K562 (cell line): ENCODE measurements around the gene PLP2. TPM values are rescaled to one million over a fixed set of nuclear protein-coding genes. Genes with fewer than 3 reads are reported as not detected.

Experiments used
- ATAC-seq: fragments of 200-7000 bp; cut with Tn5 transposase; 3 replicates; pipeline ENCODE4 v1.9.1; 2020; ENCODE audit warnings: moderate library complexity
- BruUV-seq: library from RNA; stranded (reverse); fragments of 400-500 nt; replicated peaks from 2 replicates; lab custom pipeline; 2021; lab: Mats Ljungman, UMichigan
- CTCF ChIA-PET: fragments of 300-600 bp; formaldehyde crosslinking; extraction: SDS; loops from one replicate; lab custom pipeline; 2021; ENCODE audit warnings: low intra/inter-chr PET ratio; lab: Yijun Ruan, JAX
- POLR2A ChIA-PET: fragments of 300-600, 350-650 bp; sonication (Branson Sonifier 250); formaldehyde crosslinking; extraction: SDS; loops from one replicate; lab custom pipeline; 2021; ENCODE audit warnings: antibody characterized with exemption, inconsistent platforms; lab: Yijun Ruan, JAX
- DNase-seq, 4 experiments: peaks; one replicate each; pipeline versions ENCODE4 v3.0.0 to v3.0.0-alpha.2; 2011 to 2018; ENCODE audit warnings: low spot score in 3 of 4, mixed read lengths in 3 of 4; ENCODE audit errors: extremely low read depth in 1 of 4
- FAIRE-seq: peaks from 2 replicates; lab custom pipeline; 2011; peaks lifted over from hg19 to GRCh38; lab: Jason Lieb, UNC
- H2AFZ ChIP-seq: 2 replicates; pipeline ENCODE4 v1.6.0; 2011; ENCODE audit warnings: low read depth, low read length, control low read depth, inconsistent platforms
- H3K27ac ChIP-seq: fragments of 200-600 bp; 3 replicates; pipeline ENCODE4 v1.8.0; 2011; ENCODE audit warnings: low read depth, mild to moderate bottlenecking, control low read depth, inconsistent platforms, low read length, moderate library complexity, mixed read lengths; ENCODE audit errors: extremely low read depth
- H3K27me3 ChIP-seq, 2 experiments: fragments of 300-600 bp in 1 of 2; 2 replicates in 1 of 2; 3 replicates in 1 of 2; pipeline versions ENCODE4 v1.6.0 to v1.8.0; 2011; ENCODE audit warnings: inconsistent platforms in 2 of 2, low read length in 2 of 2, mild to moderate bottlenecking in 1 of 2, mixed read lengths in 1 of 2, moderate library complexity in 1 of 2; ENCODE audit not compliant: control insufficient read depth in 2 of 2, insufficient read depth in 2 of 2
- H3K36me3 ChIP-seq: fragments of 300-600 bp; 3 replicates; pipeline ENCODE4 v1.8.0; 2011; ENCODE audit warnings: mild to moderate bottlenecking, low read length, inconsistent platforms; ENCODE audit not compliant: control insufficient read depth, insufficient read depth
- H3K4me1 ChIP-seq, 2 experiments: fragments of 200-600 bp in 1 of 2; replicated peaks in 1 of 2; 2 replicates in 1 of 2; 3 replicates in 1 of 2; pipeline versions ENCODE4 v1.5.1 to v1.8.0; 2011; ENCODE audit warnings: inconsistent platforms in 2 of 2, low read length in 2 of 2, mild to moderate bottlenecking in 1 of 2, mixed read lengths in 1 of 2, moderate library complexity in 1 of 2; ENCODE audit not compliant: control insufficient read depth in 2 of 2, insufficient read depth in 2 of 2
- H3K4me2 ChIP-seq: 2 replicates; pipeline ENCODE4 v1.6.1; 2011; ENCODE audit warnings: low read length, control low read depth, inconsistent platforms, mixed read lengths; ENCODE audit not compliant: insufficient read depth
- H3K4me3 ChIP-seq: fragments of 200-600 bp; sonication (generic), shearing (Covaris generic); 2 replicates; pipeline ENCODE4 v1.5.1; 2016; ENCODE audit warnings: control low read depth, inconsistent platforms
- H3K79me2 ChIP-seq: fragments of 200-600 bp; 3 replicates; pipeline ENCODE4 v1.8.0; 2011; ENCODE audit warnings: low read length, inconsistent platforms; ENCODE audit not compliant: control insufficient read depth, insufficient read depth
- H3K9ac ChIP-seq, 2 experiments: 2 replicates each; pipeline versions ENCODE4 v1.6.0 to v1.6.1; 2011; ENCODE audit warnings: low read depth in 2 of 2, low read length in 2 of 2, control low read depth in 1 of 2, inconsistent platforms in 1 of 2, mild to moderate bottlenecking in 1 of 2, mixed read lengths in 1 of 2; ENCODE audit not compliant: insufficient read depth in 1 of 2
- H3K9me1 ChIP-seq: one replicate; pipeline ENCODE4 v1.6.0; 2011; ENCODE audit warnings: inconsistent platforms, mild to moderate bottlenecking, low read length, moderate library complexity; ENCODE audit not compliant: control insufficient read depth, insufficient read depth
- H3K9me3 ChIP-seq: replicated peaks from 2 replicates; pipeline ENCODE4 v1.5.1; 2011; ENCODE audit warnings: low read depth, low read length, inconsistent platforms; ENCODE audit not compliant: control insufficient read depth, insufficient read depth
- H4K20me1 ChIP-seq: replicated peaks from 2 replicates; pipeline ENCODE4 v1.6.1; 2011; ENCODE audit warnings: low read length, inconsistent platforms, mixed read lengths; ENCODE audit not compliant: control insufficient read depth, insufficient read depth
- CBX1 ChIP-seq: sonication (generic); IDR thresholded peaks from 2 replicates; pipeline ENCODE4 v1.6.1; 2016; ENCODE audit warnings: antibody characterized with exemption, low read depth, mild to moderate bottlenecking
- ESRRA ChIP-seq: fragments of 450-650 bp; IDR thresholded peaks from 2 replicates; pipeline ENCODE4 v1.6.1; 2014; ENCODE audit warnings: low read depth, mild to moderate bottlenecking, moderate library complexity, borderline replicate concordance
- FOXK2 ChIP-seq, 2 experiments: fragments of 450-650 bp; IDR thresholded peaks in 1 of 2; conservative IDR thresholded peaks in 1 of 2; 2 replicates each; pipeline ENCODE4 v1.6.1; 2016; ENCODE audit warnings: low read depth in 2 of 2, mild to moderate bottlenecking in 1 of 2
- HMBOX1 ChIP-seq: sonication (generic); IDR thresholded peaks from 2 replicates; pipeline ENCODE4 v1.6.1; 2016
- MCM2 ChIP-seq: fragments of 450-650 bp; IDR thresholded peaks from 2 replicates; pipeline ENCODE4 v1.6.1; 2017; ENCODE audit warnings: low read depth, mild to moderate bottlenecking
- MCM3 ChIP-seq: fragments of 450-650 bp; IDR thresholded peaks from 2 replicates; pipeline ENCODE4 v1.6.1; 2016
- MYNN ChIP-seq, 2 experiments: sonication (generic); formaldehyde crosslinking in 1 of 2; IDR thresholded peaks; 2 replicates each; pipeline versions ENCODE4 v1.5.0 to v1.6.1; 2016 to 2020; ENCODE audit warnings: antibody characterized with exemption in 1 of 2, missing genetic modification reagents in 1 of 2
- NFIX ChIP-seq: fragments of 250-450 bp; sonication (Bioruptor Pico); IDR thresholded peaks from 2 replicates; pipeline ENCODE4 v1.4.0; 2020; ENCODE audit warnings: low read depth, mild to moderate bottlenecking, moderate library complexity
- NR1H2 ChIP-seq: sonication (generic); formaldehyde crosslinking; IDR thresholded peaks from 2 replicates; pipeline ENCODE4 v1.4.0; 2020; ENCODE audit warnings: mild to moderate bottlenecking, missing genetic modification reagents
- NUFIP1 ChIP-seq: fragments of 450-650 bp; IDR thresholded peaks from 2 replicates; pipeline ENCODE4 v1.6.1; 2018; ENCODE audit not compliant: partially characterized antibody
- PHB2 ChIP-seq: fragments of 450-650 bp; IDR thresholded peaks from 2 replicates; pipeline ENCODE4 v1.6.1; 2017; ENCODE audit warnings: low read depth
- TAF7 ChIP-seq: fragments of 450-650 bp; IDR thresholded peaks from 2 replicates; pipeline ENCODE4 v1.6.1; 2016; ENCODE audit warnings: missing genetic modification characterization, missing compliant biosample characterization
- TCF3 ChIP-seq: sonication (generic); formaldehyde crosslinking; IDR thresholded peaks from 2 replicates; pipeline ENCODE4 v1.4.0; 2020; ENCODE audit warnings: mild to moderate bottlenecking, missing genetic modification reagents
- TFE3 ChIP-seq: fragments of 450-650 bp; formaldehyde crosslinking; IDR thresholded peaks from 2 replicates; pipeline ENCODE4 v1.4.0; 2020; ENCODE audit warnings: mild to moderate bottlenecking, mixed read lengths
- XRCC3 ChIP-seq: fragments of 450-650 bp; IDR thresholded peaks from 2 replicates; pipeline ENCODE4 v1.6.1; 2017; ENCODE audit warnings: mild to moderate bottlenecking, moderate library complexity
- ZNF121 ChIP-seq: sonication (generic); formaldehyde crosslinking; conservative IDR thresholded peaks from 2 replicates; pipeline ENCODE4 v1.8.0; 2022; ENCODE audit warnings: missing genetic modification reagents
- ZNF316 ChIP-seq: fragments of 450-650 bp; IDR thresholded peaks from 2 replicates; pipeline ENCODE4 v1.6.1; 2016
- WGBS: fragments of 100-300 bp; shearing (Covaris generic); methylation state at CpG from one replicate; pipeline ENCODE4 v1.1.6; 2016; ENCODE audit warnings: low coverage, mixed read lengths; ENCODE audit not compliant: insufficient coverage; ENCODE audit errors: missing lambda C conversion rate; 5-methylcytosine and 5-hydroxymethylcytosine counted together
- in situ Hi-C: fragments of 300-500 bp; cut with MboI; formaldehyde crosslinking; loops from 4 replicates; pipeline ENCODE4 v1.15.0; 2018; ENCODE audit warnings: inconsistent platforms, mixed read lengths
- intact Hi-C: fragments of 100-400 bp; cut with micrococcal nuclease; formaldehyde crosslinking; loops from 2 replicates; pipeline ENCODE4 v1.14.2; 2022
- polyA plus RNA-seq, 8 experiments: library from polyadenylated mRNA; depleted of rRNA in 4 of 8; stranded (reverse) in 5 of 8; unstranded in 3 of 8; fragments of >200 nt; fragmentation: Nextera tagmentation in 2 of 8; fragmentation: Illumina TruSeq in 1 of 8; extraction: Ambion mirVana in 2 of 8; extraction: Trizol in 1 of 8; gene quantifications; 2 replicates each; pipeline versions ENCODE4 v1.2.1 to v1.2.3, GENCODE V29; 2011 to 2014; ENCODE audit warnings: inconsistent platforms in 1 of 8, missing spikeins in 1 of 8
- total RNA-seq, 7 experiments: library from RNA; depleted of rRNA in 6 of 7; stranded (reverse); fragments of >200 nt in 6 of 7; fragmentation: Illumina TruSeq in 2 of 7; extraction: Trizol in 2 of 7; gene quantifications; 2 replicates each; pipeline versions ENCODE4 v1.2.1 to v1.2.3, GENCODE V29; 2011 to 2021; ENCODE audit warnings: low replicate concordance in 1 of 7
- TF ChIP-seq, protein P1 (sequence below): sonication (generic); formaldehyde crosslinking; IDR thresholded peaks from 2 replicates; pipeline ENCODE4 v1.9.0; 2022; ENCODE audit warnings: mild to moderate bottlenecking, missing genetic modification reagents
- TF ChIP-seq, protein P2 (sequence below): fragments of 250-450 bp; sonication (Bioruptor Pico); IDR thresholded peaks from 2 replicates; pipeline ENCODE4 v1.8.0; 2022; ENCODE audit warnings: inconsistent platforms

Gene PLP2
- total and polyA plus RNA-seq, 9 of the 15 experiments (the other 6 are each of a cell fraction or from before 2014, with no cell fraction given) = 34.7 to 236 (median 112) TPM

- Histone ChIP-seq H3K36me3 (no peaks in the 10 kb centered on the region), H3K79me2 (no peaks in the 10 kb centered on the region), H3K4me1 (peaks cover 6 to 22% of the 10 kb centered on the region in 2 experiments; a peak in 4 of 5 replicates), H3K9me3 (no peaks in the 10 kb centered on the region), H4K20me1 (no peaks in the 10 kb centered on the region), H3K27me3 (no peaks in the 10 kb centered on the region), H3K4me2 (no peak overlapping the region), H3K27ac (no peak overlapping the region), H2AFZ (no peak overlapping the region), H3K9me1 (no peaks in the 10 kb centered on the region), H3K9ac (no peak overlapping the region), H3K4me3 (no peak overlapping the region)
- WGBS = 8% methylated on average over 3 of the region's 3 CpGs
- ChIA-PET POLR2A (no interaction called here), CTCF (no interaction called here)
- no peak for ATAC-seq
- BruUV-seq = no TSS peak
- TF ChIP-seq CBX1 (no peak), TFE3 (CRISPR knock-in tag) (no peak), HMBOX1 (no peak), FOXK2 (conservative IDR thresholded peaks at IDR 0.05 in 1 of 2, IDR thresholded peaks at IDR 0.05 in 1 of 2; ENCODE audit: low read depth in 2 of 2) (no peak), XRCC3 (no peak), MCM2 (no peak), PHB2 (no peak), TCF3 (CRISPR knock-in tag) (no peak), TAF7 (no peak), MCM3 (no peak), ZNF316 (no peak), NFIX (CRISPR knock-in tag) (no peak), ZNF121 (CRISPR knock-in tag) (no peak), NUFIP1 (no peak), ESRRA (no peak), MYNN (IDR thresholded peaks at IDR 0.05) (no peak), MYNN (CRISPR knock-in tag; IDR thresholded peaks at IDR 0.05) (no peak), NR1H2 (CRISPR knock-in tag) (no peak)
- TF ChIP-seq, protein P1, sequence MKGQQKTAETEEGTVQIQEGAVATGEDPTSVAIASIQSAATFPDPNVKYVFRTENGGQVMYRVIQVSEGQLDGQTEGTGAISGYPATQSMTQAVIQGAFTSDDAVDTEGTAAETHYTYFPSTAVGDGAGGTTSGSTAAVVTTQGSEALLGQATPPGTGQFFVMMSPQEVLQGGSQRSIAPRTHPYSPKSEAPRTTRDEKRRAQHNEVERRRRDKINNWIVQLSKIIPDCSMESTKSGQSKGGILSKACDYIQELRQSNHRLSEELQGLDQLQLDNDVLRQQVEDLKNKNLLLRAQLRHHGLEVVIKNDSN (CRISPR knock-in tag) = no peak
- TF ChIP-seq, protein P2, sequence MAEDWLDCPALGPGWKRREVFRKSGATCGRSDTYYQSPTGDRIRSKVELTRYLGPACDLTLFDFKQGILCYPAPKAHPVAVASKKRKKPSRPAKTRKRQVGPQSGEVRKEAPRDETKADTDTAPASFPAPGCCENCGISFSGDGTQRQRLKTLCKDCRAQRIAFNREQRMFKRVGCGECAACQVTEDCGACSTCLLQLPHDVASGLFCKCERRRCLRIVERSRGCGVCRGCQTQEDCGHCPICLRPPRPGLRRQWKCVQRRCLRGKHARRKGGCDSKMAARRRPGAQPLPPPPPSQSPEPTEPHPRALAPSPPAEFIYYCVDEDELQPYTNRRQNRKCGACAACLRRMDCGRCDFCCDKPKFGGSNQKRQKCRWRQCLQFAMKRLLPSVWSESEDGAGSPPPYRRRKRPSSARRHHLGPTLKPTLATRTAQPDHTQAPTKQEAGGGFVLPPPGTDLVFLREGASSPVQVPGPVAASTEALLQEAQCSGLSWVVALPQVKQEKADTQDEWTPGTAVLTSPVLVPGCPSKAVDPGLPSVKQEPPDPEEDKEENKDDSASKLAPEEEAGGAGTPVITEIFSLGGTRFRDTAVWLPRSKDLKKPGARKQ (CRISPR knock-in tag) = no peak
- intact Hi-C loops (no loop called here), in situ Hi-C loops (no loop called here)
- no peak for FAIRE-seq
- no peak for DNase-seq
Measured at GRCh38 chrX:49203536-49203935, 31.8 kb downstream of the PLP2 start.
